Aorta (tissue), 5 donors: ENCODE data around the gene POU3F3. TPM values are rescaled to one million over a fixed set of nuclear protein-coding genes. Genes with fewer than 3 reads are reported as not detected.
A peak's percentile ranks its signal among the peaks of the same experiment; 100 is the strongest.

Experiments used
- ATAC-seq: fragments of 200-7000 bp; cut with Tn5 transposase; one replicate; pipeline ENCODE4 v1.9.1; 2022; ENCODE audit warnings: moderate library complexity; ENCODE audit not compliant: low FRiP score
- DNase-seq, 2 donors: peaks; one replicate each; pipeline ENCODE4 v3.0.0-alpha.2; 2020
- H3K27ac ChIP-seq, 2 donors: one replicate each; pipeline ENCODE4 v1.5.1; 2013; ENCODE audit warnings: low read length in 2 of 2, mild to moderate bottlenecking in 2 of 2, moderate library complexity in 2 of 2, control low read depth in 1 of 2, inconsistent platforms in 1 of 2, low read depth in 1 of 2
- H3K27me3 ChIP-seq, 2 donors: one replicate each; pipeline ENCODE4 v1.6.1; 2013; ENCODE audit warnings: control low read depth in 1 of 2, low read length in 1 of 2, mild to moderate bottlenecking in 1 of 2, moderate library complexity in 1 of 2; ENCODE audit not compliant: insufficient read depth in 2 of 2, control insufficient read depth in 1 of 2
- H3K36me3 ChIP-seq, 2 donors: one replicate each; pipeline ENCODE4 v1.6.1; 2013; ENCODE audit warnings: control low read depth in 1 of 2, low read length in 1 of 2, mild to moderate bottlenecking in 1 of 2; ENCODE audit not compliant: insufficient read depth in 2 of 2, control insufficient read depth in 1 of 2
- H3K4me1 ChIP-seq, 2 donors: one replicate each; pipeline ENCODE4 v1.6.1; 2013; ENCODE audit warnings: low read length in 2 of 2, control low read depth in 1 of 2, mild to moderate bottlenecking in 1 of 2, moderate library complexity in 1 of 2; ENCODE audit not compliant: insufficient read depth in 2 of 2, control insufficient read depth in 1 of 2
- H3K4me3 ChIP-seq, 2 donors: one replicate each; pipeline ENCODE4 v1.5.1; 2013; ENCODE audit warnings: low read length in 2 of 2, control low read depth in 1 of 2, mild to moderate bottlenecking in 1 of 2
- H3K9me3 ChIP-seq: one replicate; pipeline ENCODE4 v1.6.1; 2013; ENCODE audit warnings: mild to moderate bottlenecking, low read length; ENCODE audit not compliant: control insufficient read depth
- WGBS, 2 donors: extraction: QIAGEN DNeasy Blood & Tissue Kit; methylation state at CpG; one replicate each; pipeline ENCODE4 v1.1.7; 2013; 5-methylcytosine and 5-hydroxymethylcytosine counted together
- intact Hi-C, 2 donors: fragments of 100-400 bp; cut with DNase I; formaldehyde crosslinking; loops; one replicate each; pipeline versions ENCODE4 v1.14.2 to v1.15.0; 2022
- long read RNA-seq, 2 donors: library from polyadenylated mRNA; unstranded; transcript quantifications; one replicate each; pipeline ENCODE4 v2.0.0, GENCODE V29; 2020 to 2021
- polyA plus RNA-seq, 2 donors: library from polyadenylated mRNA; stranded (reverse); fragments of 200-250 nt; gene quantifications; one replicate each; pipeline ENCODE4 v1.2.3, GENCODE V29; 2013
- total RNA-seq, 2 donors: library from RNA; stranded (reverse); fragmentation: NEBNext Ultra II Directional; extraction: Animal tissue kit (Norgen Biotek cat#: 25700); gene quantifications; one replicate each; pipeline ENCODE4 v1.2.1, GENCODE V29; 2021
- donor health status: healthy with polysubstance abuse.
- donor health status: Bipolar disorder and iron deficiency.
- donor health status: DM: no; HTN: no; CAD: no.
- donor health status: DM: no; HTN: no; CAD: no.
- donor health status: DM: yes; HTN: yes; CAD: no.

Gene POU3F3
- total RNA-seq = under 1 TPM in 1 of 2 donors, not detected in 1; 0.15 TPM
- under 1 TPM; 0.25 to 0.74 TPM for polyA plus RNA-seq
- long read RNA-seq, donor 1 = 0 reads
- long read RNA-seq, donor 2 = 0 reads

DNA sequence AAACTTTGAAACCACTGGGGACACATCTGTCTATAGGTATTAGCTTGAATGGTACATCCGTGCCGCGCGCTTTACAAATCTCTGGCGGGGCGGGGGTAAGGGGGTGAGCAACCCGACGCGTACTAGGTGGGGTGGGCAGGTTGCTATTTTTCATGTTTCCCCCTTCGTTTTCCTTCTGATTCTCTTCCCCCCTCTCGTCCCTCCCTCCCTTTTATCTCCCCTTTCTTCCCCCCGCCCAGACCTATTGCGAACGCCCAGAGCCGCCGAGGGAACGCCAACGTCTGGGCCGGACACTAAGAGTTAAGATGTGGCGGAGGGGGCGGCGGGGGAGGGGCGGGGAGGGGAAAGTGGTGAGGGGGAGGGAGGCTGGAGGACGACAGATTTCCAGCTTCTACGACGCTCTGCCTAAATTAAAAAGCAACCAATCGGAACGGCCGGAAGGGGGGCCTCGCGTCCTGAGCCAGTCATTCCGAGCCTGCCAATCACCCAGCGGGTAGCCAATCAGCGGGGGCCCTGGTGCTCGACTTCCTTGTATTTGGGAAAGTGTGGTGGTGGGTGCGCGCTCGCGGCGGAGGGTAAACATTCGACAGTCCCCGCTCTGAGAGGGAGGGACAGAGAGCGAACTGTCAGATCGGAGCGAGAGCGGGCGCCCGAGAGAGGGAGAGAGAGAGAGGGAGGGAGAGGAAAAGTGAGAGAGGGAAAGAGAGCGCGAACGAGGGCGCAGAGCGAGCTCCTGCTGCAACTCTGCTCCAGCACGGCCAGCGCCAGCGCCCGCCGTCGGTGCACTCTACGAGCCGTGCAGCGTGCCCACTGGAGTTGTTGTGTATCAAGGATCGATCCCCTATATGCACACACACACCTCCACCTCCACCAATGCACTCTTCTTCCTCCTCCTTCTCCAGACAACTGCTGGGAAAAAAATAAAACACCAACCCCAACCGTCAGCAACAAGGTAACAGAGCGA is at the start of gene POU3F3:
POU3F3 (plus strand) TSS at position 582 of the 964 bp plus-strand sequence. CDS start 1,396 bp downstream, outside the sequence.
- Histone ChIP-seq H3K4me1 (no peaks in the 10 kb centered on the region), H3K4me3 (peak within 1 kb of the TSS; percentile 45 to 88), H3K9me3 (no peaks in the 10 kb centered on the region), H3K27me3 (no peaks in the 10 kb centered on the region), H3K27ac (peak within 1 kb of the TSS in 1 of 2 donors; percentile 1), H3K36me3 (no peaks in the 10 kb centered on the region)
- WGBS, 2 donors = 1% methylated on average over 59 to 65 of the region's 65 CpGs
- DNase-seq = peak; percentile 88 to 89
- intact Hi-C loops = no loop called here
- peak; percentile 65 for ATAC-seq

DNA sequence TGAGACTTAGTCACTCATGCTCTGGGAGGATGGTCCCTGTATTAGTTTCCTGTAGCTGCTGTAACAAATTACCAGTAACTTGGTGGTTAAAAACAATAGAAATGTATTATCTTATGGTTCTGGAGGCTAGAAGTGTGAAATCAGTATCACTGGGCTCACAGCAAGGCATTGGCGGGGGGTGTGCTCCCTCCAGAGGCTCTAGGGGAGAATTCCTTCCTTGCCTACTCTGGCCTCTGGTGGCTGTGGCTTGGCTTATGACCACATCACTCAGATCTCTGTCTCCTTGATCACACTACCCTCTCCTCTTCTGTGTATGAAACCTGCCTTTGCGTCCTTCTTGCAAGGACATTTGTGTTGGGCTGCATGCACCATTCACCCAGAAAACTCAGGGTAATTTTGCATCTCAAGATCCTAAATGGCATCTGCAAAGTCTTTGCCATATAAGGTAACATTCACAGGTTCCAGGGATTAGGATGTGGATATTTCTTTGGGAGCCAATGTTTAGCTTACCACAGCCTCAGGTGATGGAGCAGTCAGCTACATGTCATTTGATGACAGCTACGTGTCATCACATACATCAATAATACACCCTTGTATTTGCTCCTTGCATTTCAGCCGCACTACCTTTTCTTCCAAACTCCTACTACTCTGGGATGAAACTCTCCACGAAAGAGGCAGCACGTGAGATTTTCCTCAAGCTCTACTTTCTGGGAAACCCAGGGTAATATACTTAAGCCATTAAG is 49.6 kb upstream of the POU3F3 start:
- intact Hi-C loops = no loop called here
- no peaks in the 10 kb centered on the region for H3K27me3 ChIP-seq
- WGBS, 2 donors = 95% methylated on average over 6 of the region's 6 CpGs
- DNase-seq = no peak
- no peaks in the 10 kb centered on the region for H3K4me1 ChIP-seq
- no peak overlapping the region for H3K27ac ChIP-seq
- H3K4me3 ChIP-seq = no peak overlapping the region
- H3K36me3 ChIP-seq = no peaks in the 10 kb centered on the region
- peaks cover 6% of the 10 kb centered on the region for H3K9me3 ChIP-seq
- ATAC-seq = no peak

DNA sequence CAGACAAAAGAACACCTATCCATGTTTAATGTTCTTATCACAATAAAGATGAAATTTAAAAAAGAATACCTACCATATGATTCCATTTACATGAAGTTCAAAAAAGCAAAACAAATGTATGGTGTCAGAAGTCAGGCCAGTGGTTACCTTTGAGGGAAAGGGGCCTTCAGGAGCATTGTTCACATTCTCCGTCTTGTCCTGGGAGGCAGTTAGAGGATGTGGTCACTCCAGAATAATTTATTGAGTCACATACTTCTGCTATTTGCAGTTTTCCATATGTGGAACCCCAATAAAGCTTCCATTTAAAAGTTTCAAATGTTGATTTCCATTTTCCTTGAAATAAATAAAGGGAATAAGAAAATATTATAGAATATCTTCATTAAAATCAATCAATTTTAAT is 41.6 kb upstream of the POU3F3 start:
- Histone ChIP-seq H3K27me3 (no peaks in the 10 kb centered on the region), H3K9me3 (peaks cover 4% of the 10 kb centered on the region), H3K4me3 (no peak overlapping the region), H3K36me3 (no peaks in the 10 kb centered on the region), H3K4me1 (no peaks in the 10 kb centered on the region), H3K27ac (no peak overlapping the region)
- no peak for ATAC-seq
- WGBS, 2 donors = 81 to 90% methylated on average over 1 of the region's 1 CpG
- intact Hi-C loops = no loop called here
- DNase-seq = no peak

GRCh38 chr2:104816143-104816542 is 37.8 kb upstream of the POU3F3 start:
- 88 to 96% methylated on average over 5 of the region's 5 CpGs for WGBS, 2 donors
- DNase-seq (no peak), ATAC-seq (no peak)
- no peaks in the 10 kb centered on the region for H3K27me3 ChIP-seq
- no peaks in the 10 kb centered on the region for H3K36me3 ChIP-seq
- no peak overlapping the region for H3K27ac ChIP-seq
- intact Hi-C loops = no loop called here
- H3K4me1 ChIP-seq = no peaks in the 10 kb centered on the region
- H3K9me3 ChIP-seq = no peaks in the 10 kb centered on the region
- H3K4me3 ChIP-seq = no peak overlapping the region

- DNase-seq = no peak
- 92 to 94% methylated on average over 6 of the region's 6 CpGs for WGBS, 2 donors
- ATAC-seq = no peak
- Histone ChIP-seq H3K9me3 (no peaks in the 10 kb centered on the region), H3K4me1 (no peaks in the 10 kb centered on the region), H3K4me3 (no peak overlapping the region), H3K27me3 (no peaks in the 10 kb centered on the region), H3K36me3 (no peaks in the 10 kb centered on the region), H3K27ac (no peak overlapping the region)
- intact Hi-C loops = no loop called here
These were observed 35.7 kb upstream of the POU3F3 start for GRCh38 chr2:104818264-104818663.

- DNase-seq (no peak), ATAC-seq (no peak)
- H3K27me3 ChIP-seq = no peaks in the 10 kb centered on the region
- 88 to 89% methylated on average over 3 of the region's 3 CpGs for WGBS, 2 donors
- no peaks in the 10 kb centered on the region for H3K36me3 ChIP-seq
- H3K9me3 ChIP-seq = no peaks in the 10 kb centered on the region
- H3K4me3 ChIP-seq = no peak overlapping the region
- intact Hi-C loops = no loop called here
- H3K27ac ChIP-seq = no peak overlapping the region
- H3K4me1 ChIP-seq = no peaks in the 10 kb centered on the region
These were observed 33.8 kb upstream of the POU3F3 start for GRCh38 chr2:104820126-104820525.

GRCh38 chr2:104825124-104825865 is 28.6 kb upstream of the POU3F3 start:
- H3K36me3 ChIP-seq = no peaks in the 10 kb centered on the region
- no peak overlapping the region for H3K27ac ChIP-seq
- WGBS, 2 donors = 28 to 48% methylated on average over 3 of the region's 3 CpGs
- intact Hi-C loops = no loop called here
- H3K4me3 ChIP-seq = no peak overlapping the region
- H3K4me1 ChIP-seq = no peaks in the 10 kb centered on the region
- DNase-seq (no peak), ATAC-seq (no peak)
- no peaks in the 10 kb centered on the region for H3K9me3 ChIP-seq
- no peaks in the 10 kb centered on the region for H3K27me3 ChIP-seq

DNA sequence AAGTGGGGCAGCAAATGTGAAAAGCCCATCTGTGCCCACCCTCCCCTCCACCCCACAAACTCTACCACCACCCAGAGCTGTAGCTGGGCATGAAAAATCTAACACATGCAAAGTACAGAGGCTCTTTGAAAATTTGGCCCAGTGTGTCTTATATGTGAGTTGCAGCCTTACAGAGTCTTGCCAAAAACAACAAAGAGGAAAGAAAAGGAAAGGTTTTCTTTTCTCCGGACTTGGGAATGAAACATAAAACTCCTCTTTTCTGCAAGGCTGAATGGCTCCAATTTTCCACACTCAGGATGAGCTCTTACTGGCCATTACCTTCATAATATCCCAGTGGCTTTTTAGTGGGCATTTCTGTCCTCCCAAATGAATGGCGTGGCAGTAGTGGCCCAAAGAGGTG is 27.9 kb upstream of the POU3F3 start:
- no peak overlapping the region for H3K4me3 ChIP-seq
- intact Hi-C loops = no loop called here
- no peaks in the 10 kb centered on the region for H3K4me1 ChIP-seq
- H3K9me3 ChIP-seq = no peaks in the 10 kb centered on the region
- DNase-seq (no peak), ATAC-seq (no peak)
- peak overlapping the region in 1 of 2 donors; percentile 17 for H3K27ac ChIP-seq
- H3K36me3 ChIP-seq = no peaks in the 10 kb centered on the region
- H3K27me3 ChIP-seq = no peaks in the 10 kb centered on the region
- 26 to 33% methylated on average over 2 of the region's 2 CpGs for WGBS, 2 donors
